Adrenal gland (tissue), 5 donors: ENCODE results near the gene PCDHA5.

ENCODE experiments used
- CTCF ChIP-seq, 6 experiments: fragments of 450-650 bp in 4 of 6; fragments of 200-600 bp in 2 of 6; sonication (generic) in 1 of 6; IDR thresholded peaks; 1 replicate in 5 of 6; 2 replicates in 1 of 6; pipeline versions ENCODE4 v1.5.1 to v1.8.0; 2016 to 2021; ENCODE audit warnings: antibody characterized with exemption in 6 of 6, mild to moderate bottlenecking in 2 of 6, moderate library complexity in 1 of 6
- POLR2A ChIP-seq, 2 donors: fragments of 450-650 bp; IDR thresholded peaks; one replicate each; pipeline ENCODE4 v1.6.1; 2017; ENCODE audit warnings: antibody characterized with exemption in 2 of 2, mild to moderate bottlenecking in 2 of 2, moderate library complexity in 1 of 2
- donor health status: DM: no; HTN: no; CAD: no.

GRCh38 chr5:140828362-140828737 is 6.9 kb downstream of the PCDHA5 start:
- TF ChIP-seq CTCF (IDR thresholded peaks at IDR 0.05) (no peak), POLR2A (IDR thresholded peaks at IDR 0.05) (no peak)
